Tibial nerve (tissue), 4 donors: Measurements from ENCODE around the gene RHCE.

ENCODE experiments used
- EP300 ChIP-seq, 2 donors: sonication (generic); formaldehyde crosslinking; IDR thresholded peaks; one replicate each; pipeline ENCODE4 v1.6.1; 2017; ENCODE audit warnings: antibody characterized with exemption in 2 of 2, mild to moderate bottlenecking in 1 of 2
- POLR2A ChIP-seq, 2 donors: fragments of 450-650 bp; IDR thresholded peaks; one replicate each; pipeline ENCODE4 v1.6.1; 2017; ENCODE audit warnings: antibody characterized with exemption in 2 of 2, mild to moderate bottlenecking in 2 of 2, moderate library complexity in 2 of 2
- TF ChIP-seq, protein P1 (sequence below), 5 experiments: fragments of 200-600 bp in 3 of 5; fragments of 450-650 bp in 2 of 5; sonication (generic) in 3 of 5; IDR thresholded peaks; one replicate each; pipeline ENCODE4 v1.5.1; 2016 to 2019; ENCODE audit warnings: antibody characterized with exemption in 5 of 5, mild to moderate bottlenecking in 3 of 5, moderate library complexity in 2 of 5

DNA sequence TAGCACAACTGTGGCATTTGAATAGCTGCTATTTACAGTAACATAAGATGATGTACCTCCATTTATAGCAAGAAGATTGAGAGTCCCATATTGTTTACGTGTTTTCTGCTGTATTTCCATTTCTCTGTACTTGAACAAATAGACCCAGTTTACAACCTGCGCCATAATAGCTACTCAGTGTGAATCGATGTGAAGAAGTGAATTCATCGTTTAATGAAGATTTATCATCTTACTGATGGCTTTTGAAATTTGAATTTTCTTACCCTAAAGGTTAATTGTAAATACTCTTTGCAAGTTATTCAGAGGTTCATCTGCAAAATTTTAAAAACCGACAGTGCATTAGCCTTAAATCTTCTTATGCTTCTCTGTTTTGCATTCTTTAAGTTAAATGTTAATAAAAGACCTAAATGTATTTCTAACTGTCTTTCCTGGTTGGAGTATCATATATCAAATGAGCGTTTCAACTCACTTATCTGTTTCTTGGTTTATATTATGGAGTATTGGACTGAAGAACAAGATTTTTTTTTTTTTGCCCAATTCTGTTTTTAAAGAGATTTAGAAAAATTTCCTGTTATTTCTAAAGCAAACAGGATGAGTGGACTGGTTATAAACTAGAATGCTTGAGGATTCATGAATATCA, 12.2 kb upstream of the RHCE start:
- TF ChIP-seq POLR2A (IDR thresholded peaks at IDR 0.05) (no peak), EP300 (IDR thresholded peaks at IDR 0.05) (no peak)
- TF ChIP-seq, protein P1, sequence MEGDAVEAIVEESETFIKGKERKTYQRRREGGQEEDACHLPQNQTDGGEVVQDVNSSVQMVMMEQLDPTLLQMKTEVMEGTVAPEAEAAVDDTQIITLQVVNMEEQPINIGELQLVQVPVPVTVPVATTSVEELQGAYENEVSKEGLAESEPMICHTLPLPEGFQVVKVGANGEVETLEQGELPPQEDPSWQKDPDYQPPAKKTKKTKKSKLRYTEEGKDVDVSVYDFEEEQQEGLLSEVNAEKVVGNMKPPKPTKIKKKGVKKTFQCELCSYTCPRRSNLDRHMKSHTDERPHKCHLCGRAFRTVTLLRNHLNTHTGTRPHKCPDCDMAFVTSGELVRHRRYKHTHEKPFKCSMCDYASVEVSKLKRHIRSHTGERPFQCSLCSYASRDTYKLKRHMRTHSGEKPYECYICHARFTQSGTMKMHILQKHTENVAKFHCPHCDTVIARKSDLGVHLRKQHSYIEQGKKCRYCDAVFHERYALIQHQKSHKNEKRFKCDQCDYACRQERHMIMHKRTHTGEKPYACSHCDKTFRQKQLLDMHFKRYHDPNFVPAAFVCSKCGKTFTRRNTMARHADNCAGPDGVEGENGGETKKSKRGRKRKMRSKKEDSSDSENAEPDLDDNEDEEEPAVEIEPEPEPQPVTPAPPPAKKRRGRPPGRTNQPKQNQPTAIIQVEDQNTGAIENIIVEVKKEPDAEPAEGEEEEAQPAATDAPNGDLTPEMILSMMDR (IDR thresholded peaks at IDR 0.05), result no peak
